NCI-H2171 treated with DMSO at 0.1 percent for 48 hours (cell line): ENCODE data around the gene RUNDC3A.
"Not testable (repeated sequence)": the region's sequence is repeated elsewhere in the genome, so short reads cannot be mapped to it uniquely, and the experiment has no call there.

Experiments used
- DNase-seq: peaks from one replicate; lab custom pipeline; 2025; lab: John Stamatoyannopoulos, UW

The RUNDC3A gene

GRCh38 chr17:44343510-44344209, 35.3 kb downstream of the RUNDC3A start:
- DNase-seq: no peak

GRCh38 chr17:44344939-44345453, 36.6 kb downstream of the RUNDC3A start, which contains the start of gene GRN:
TSS of gene GRN (plus strand) at chr17:44345302. CDS start at chr17:44349165, 3,863 bp downstream.
- peak; percentile 99 for DNase-seq

GRCh38 chr17:44345454-44346026, 37.1 kb downstream of the RUNDC3A start:
- DNase-seq: peak; percentile 83

GRCh38 chr17:44346064-44346844, 37.9 kb downstream of the RUNDC3A start:
- no peak for DNase-seq

GRCh38 chr17:44347206-44348055, 39.0 kb downstream of the RUNDC3A start:
- DNase-seq: not testable (repeated sequence)

GRCh38 chr17:44348234-44348987, 40.0 kb downstream of the RUNDC3A start:
- DNase-seq: no peak

GRCh38 chr17:44348988-44349364, 40.6 kb downstream of the RUNDC3A start:
- DNase-seq: no peak

- no peak for DNase-seq
Measured at GRCh38 chr17:44349553-44350070, 41.2 kb downstream of the RUNDC3A start.

GRCh38 chr17:44350733-44351226, 42.4 kb downstream of the RUNDC3A start:
- peak; percentile 65 for DNase-seq

GRCh38 chr17:44351464-44351863, 43.1 kb downstream of the RUNDC3A start:
- no peak for DNase-seq

GRCh38 chr17:44351961-44352827, 43.8 kb downstream of the RUNDC3A start:
- no peak for DNase-seq

- DNase-seq: no peak
Measured at GRCh38 chr17:44352828-44353671, 44.6 kb downstream of the RUNDC3A start.

GRCh38 chr17:44353672-44354331, 45.4 kb downstream of the RUNDC3A start:
- no peak for DNase-seq

- no peak for DNase-seq
Measured at GRCh38 chr17:44354582-44355561, 46.5 kb downstream of the RUNDC3A start.

- DNase-seq: no peak
Measured at GRCh38 chr17:44355642-44356099, 47.3 kb downstream of the RUNDC3A start.

- DNase-seq: no peak
Measured at GRCh38 chr17:44356241-44356640, 47.8 kb downstream of the RUNDC3A start.

GRCh38 chr17:44358066-44358465, 49.7 kb downstream of the RUNDC3A start:
- DNase-seq: no peak
